Ovary (tissue), 3 donors: ENCODE data around the gene RAB3B.
"Not testable (repeated sequence)": the region's sequence is repeated elsewhere in the genome, so short reads cannot be mapped to it uniquely, and the experiment has no call there.

Experiments
- EP300 ChIP-seq: sonication (generic); formaldehyde crosslinking; IDR thresholded peaks from one replicate; pipeline ENCODE4 v1.6.1; 2017; ENCODE audit warnings: antibody characterized with exemption
- POLR2A ChIP-seq: fragments of 450-650 bp; IDR thresholded peaks from one replicate; pipeline ENCODE4 v1.6.1; 2017; ENCODE audit warnings: antibody characterized with exemption, mild to moderate bottlenecking, moderate library complexity
- TF ChIP-seq, protein P1 (sequence below), 3 donors: fragments of 450-650 bp in 2 of 3; fragments of 200-600 bp in 1 of 3; IDR thresholded peaks; one replicate each; pipeline versions ENCODE4 v1.5.1 to v1.8.0; 2016 to 2022; ENCODE audit warnings: antibody characterized with exemption in 3 of 3, mild to moderate bottlenecking in 1 of 3
- donor health status: DM: no; HTN: no; CAD: no.

DNA sequence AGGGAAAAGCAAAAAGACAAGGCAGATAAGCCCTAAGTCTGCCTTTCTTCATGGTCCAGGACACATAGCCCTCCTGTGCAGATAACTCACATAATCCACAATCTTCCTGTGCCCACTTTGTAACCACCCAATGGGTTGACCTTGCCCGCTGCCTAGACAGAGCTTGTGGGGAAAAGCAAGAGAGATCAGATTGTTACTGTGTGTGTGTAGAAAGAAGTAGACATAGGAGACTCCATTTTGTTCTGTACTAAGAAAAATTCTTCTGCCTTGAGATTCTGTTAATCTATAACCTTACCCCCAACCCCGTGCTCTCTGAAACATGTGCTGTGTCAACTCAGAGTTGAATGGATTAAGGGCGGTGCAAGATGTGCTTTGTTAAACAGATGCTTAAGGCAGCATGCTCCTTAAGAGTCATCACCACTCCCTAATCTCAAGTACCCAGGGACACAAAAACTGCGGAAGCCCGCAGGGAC, 15.6 kb upstream of the RAB3B start:
- not testable (repeated sequence) for TF ChIP-seq POLR2A, EP300
- TF ChIP-seq, protein P1, sequence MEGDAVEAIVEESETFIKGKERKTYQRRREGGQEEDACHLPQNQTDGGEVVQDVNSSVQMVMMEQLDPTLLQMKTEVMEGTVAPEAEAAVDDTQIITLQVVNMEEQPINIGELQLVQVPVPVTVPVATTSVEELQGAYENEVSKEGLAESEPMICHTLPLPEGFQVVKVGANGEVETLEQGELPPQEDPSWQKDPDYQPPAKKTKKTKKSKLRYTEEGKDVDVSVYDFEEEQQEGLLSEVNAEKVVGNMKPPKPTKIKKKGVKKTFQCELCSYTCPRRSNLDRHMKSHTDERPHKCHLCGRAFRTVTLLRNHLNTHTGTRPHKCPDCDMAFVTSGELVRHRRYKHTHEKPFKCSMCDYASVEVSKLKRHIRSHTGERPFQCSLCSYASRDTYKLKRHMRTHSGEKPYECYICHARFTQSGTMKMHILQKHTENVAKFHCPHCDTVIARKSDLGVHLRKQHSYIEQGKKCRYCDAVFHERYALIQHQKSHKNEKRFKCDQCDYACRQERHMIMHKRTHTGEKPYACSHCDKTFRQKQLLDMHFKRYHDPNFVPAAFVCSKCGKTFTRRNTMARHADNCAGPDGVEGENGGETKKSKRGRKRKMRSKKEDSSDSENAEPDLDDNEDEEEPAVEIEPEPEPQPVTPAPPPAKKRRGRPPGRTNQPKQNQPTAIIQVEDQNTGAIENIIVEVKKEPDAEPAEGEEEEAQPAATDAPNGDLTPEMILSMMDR (IDR thresholded peaks at IDR 0.05) = not testable (repeated sequence)
